Uterus (tissue), 2 donors: ENCODE measurements around the gene RFC5.
"Not testable (repeated sequence)": the region's sequence is repeated elsewhere in the genome, so short reads cannot be mapped to it uniquely, and the experiment has no call there.

Experiments
- POLR2A ChIP-seq, 2 donors: fragments of 450-650 bp; IDR thresholded peaks; one replicate each; pipeline ENCODE4 v1.6.1; 2016; ENCODE audit warnings: antibody characterized with exemption in 2 of 2, mild to moderate bottlenecking in 1 of 2, moderate library complexity in 1 of 2
- TF ChIP-seq, protein P1 (sequence below), 4 experiments: fragments of 200-600 bp in 2 of 4; fragments of 450-650 bp in 2 of 4; sonication (generic) in 2 of 4; IDR thresholded peaks; one replicate each; pipeline ENCODE4 v1.5.1; 2016 to 2019; ENCODE audit warnings: antibody characterized with exemption in 4 of 4, mild to moderate bottlenecking in 2 of 4, moderate library complexity in 1 of 4

DNA sequence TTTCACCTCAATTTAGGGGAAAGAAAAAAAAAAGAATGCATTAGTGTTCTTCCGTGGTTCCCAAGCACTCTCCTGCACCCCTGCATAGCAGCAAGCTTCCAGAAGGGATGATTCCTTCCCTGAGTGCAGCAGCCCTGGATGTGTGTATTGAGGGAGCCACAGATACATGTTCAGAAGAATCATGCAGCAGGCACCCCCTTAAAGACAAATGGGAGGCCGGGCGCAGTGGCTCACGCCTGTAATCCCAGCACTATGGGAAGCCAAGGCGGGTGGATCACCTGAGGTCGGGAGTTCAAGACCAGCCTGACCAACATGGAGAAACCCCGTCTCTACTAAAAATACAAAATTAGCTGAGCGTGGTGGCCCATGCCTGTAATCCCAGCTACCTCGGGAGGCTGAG lies 65.0 kb downstream of the RFC5 start:
- TF ChIP-seq, protein P1, sequence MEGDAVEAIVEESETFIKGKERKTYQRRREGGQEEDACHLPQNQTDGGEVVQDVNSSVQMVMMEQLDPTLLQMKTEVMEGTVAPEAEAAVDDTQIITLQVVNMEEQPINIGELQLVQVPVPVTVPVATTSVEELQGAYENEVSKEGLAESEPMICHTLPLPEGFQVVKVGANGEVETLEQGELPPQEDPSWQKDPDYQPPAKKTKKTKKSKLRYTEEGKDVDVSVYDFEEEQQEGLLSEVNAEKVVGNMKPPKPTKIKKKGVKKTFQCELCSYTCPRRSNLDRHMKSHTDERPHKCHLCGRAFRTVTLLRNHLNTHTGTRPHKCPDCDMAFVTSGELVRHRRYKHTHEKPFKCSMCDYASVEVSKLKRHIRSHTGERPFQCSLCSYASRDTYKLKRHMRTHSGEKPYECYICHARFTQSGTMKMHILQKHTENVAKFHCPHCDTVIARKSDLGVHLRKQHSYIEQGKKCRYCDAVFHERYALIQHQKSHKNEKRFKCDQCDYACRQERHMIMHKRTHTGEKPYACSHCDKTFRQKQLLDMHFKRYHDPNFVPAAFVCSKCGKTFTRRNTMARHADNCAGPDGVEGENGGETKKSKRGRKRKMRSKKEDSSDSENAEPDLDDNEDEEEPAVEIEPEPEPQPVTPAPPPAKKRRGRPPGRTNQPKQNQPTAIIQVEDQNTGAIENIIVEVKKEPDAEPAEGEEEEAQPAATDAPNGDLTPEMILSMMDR (IDR thresholded peaks at IDR 0.05), result not testable (repeated sequence)
- not testable (repeated sequence) for TF ChIP-seq POLR2A (IDR thresholded peaks at IDR 0.05)
